Measurements from ENCODE around the gene SMAD3.

SMAD3 gene

GRCh38 chr15:67188551-67189218 lies 123.3 kb downstream of the SMAD3 start:
- peak; percentile 89 for DNase-seq (ENCODE audit: extremely low read depth, low read depth)

DNA sequence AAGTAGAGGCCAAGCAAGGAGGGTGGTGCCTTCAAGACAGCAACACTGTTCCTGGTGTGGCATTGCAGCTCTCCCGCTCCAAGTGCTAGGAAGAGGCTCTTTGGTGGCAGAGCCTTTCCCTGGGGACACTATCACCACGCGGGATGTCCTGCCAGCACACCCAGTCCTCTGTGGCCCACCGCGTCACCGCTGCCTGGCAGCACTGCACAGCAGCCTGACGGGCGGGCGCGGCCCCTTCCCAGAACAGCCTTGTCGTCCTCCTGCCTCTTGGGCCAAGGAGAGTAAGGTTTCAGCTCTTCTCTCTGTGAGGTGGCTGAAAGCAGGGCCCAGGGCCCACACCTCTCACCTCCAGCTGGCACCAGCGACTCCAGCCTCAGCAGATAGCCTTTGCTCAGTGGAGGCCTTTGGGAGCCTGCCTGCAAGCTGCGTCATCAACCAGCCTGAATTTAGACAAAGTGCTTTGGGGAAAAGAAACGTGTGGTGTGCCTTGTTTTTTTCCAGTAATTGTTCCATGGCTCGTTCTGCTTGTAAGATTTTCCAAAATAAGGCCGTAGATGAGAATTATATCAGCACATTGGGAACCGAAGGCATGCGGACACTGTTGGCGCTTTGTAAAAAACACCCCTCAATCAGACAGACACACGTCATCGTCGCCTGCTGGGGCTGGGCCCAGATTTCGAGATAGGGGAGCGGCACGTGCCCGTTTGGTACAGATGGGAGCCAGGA lies 124.1 kb downstream of the SMAD3 start:
- no peak for DNase-seq (ENCODE audit: extremely low read depth, low read depth)
- TF ChIP-seq CTCF (IDR thresholded peaks at IDR 0.05; ENCODE audit: low read depth, low read length) = no peak

More at GRCh38 chr15:67188551-67189218, 123.3 kb downstream of the SMAD3 start:
- no peak for TF ChIP-seq CTCF (IDR thresholded peaks at IDR 0.05; ENCODE audit: low read depth, low read length)

DNA sequence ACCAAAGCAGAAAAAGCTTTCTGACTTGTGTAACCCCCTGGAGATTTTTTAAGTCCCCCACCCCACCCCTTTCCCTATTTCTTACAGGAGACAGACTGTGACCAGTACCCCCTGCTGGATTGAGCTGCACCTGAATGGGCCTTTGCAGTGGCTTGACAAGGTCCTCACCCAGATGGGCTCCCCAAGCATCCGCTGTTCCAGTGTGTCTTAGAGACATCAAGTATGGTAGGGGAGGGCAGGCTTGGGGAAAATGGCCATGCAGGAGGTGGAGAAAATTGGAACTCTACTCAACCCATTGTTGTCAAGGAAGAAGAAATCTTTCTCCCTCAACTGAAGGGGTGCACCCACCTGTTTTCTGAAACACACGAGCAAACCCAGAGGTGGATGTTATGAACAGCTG lies 124.9 kb downstream of the SMAD3 start:
- TF ChIP-seq CTCF (IDR thresholded peaks at IDR 0.05; ENCODE audit: low read depth, low read length) = no peak
- DNase-seq (ENCODE audit: extremely low read depth, low read depth) = no peak

GRCh38 chr15:67190813-67191212 lies 125.4 kb downstream of the SMAD3 start:
- no peak for DNase-seq (ENCODE audit: extremely low read depth, low read depth)
- no peak for TF ChIP-seq CTCF (IDR thresholded peaks at IDR 0.05; ENCODE audit: low read depth, low read length)

GRCh38 chr15:67192185-67192820 lies 126.9 kb downstream of the SMAD3 start:
- TF ChIP-seq CTCF (IDR thresholded peaks at IDR 0.05; ENCODE audit: low read depth, low read length) = no peak
- DNase-seq (ENCODE audit: extremely low read depth, low read depth) = no peak

DNA sequence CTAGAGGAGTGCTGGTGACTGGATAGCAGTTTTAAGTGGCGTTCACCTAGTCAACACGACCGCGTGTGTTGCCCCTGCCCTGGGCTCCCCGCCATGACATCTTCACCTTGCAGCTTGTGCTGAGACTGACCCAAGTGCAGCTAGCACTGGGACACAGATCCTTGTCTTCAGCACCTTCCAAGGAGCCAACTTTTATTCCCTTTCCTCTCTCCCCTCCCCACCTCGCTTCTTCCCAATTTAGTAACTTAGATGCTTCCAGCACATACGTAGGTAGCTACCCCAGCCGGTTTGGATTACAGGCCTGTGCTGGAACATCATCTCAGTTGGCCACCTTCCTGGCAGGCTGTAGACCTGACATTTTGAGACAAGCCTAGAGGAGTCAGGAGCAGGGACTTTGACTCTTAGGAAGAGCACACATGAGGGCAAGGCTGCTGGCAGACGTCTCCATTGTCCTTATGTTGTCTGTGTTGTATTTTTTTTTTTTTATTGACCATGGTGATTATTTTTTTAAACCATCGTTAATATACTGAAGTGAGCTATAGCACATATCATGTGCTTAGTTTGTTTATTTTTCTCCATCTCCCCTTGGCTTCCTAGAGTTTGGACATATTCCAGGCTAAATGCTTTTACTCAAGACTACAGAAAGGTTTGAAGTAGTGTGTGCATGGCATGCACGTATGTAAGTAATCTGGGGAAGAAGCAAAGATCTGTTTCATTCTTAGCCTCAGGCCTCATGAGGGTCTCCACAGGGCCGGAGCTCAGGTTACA lies 128.0 kb downstream of the SMAD3 start:
- no peak for TF ChIP-seq CTCF (IDR thresholded peaks at IDR 0.05; ENCODE audit: low read depth, low read length)

More for the DNA sequence above, 128.0 kb downstream of the SMAD3 start:
- no peak for DNase-seq (ENCODE audit: extremely low read depth, low read depth)

All from AG09319 (cell line).